ENCODE data around the gene SYTL3. TPM values are rescaled to one million over a fixed set of nuclear protein-coding genes. Genes with fewer than 3 reads are reported as not detected.

The SYTL3 gene
- total RNA-seq, 1 experiment from 2014 or later: 3.1 TPM

DNA sequence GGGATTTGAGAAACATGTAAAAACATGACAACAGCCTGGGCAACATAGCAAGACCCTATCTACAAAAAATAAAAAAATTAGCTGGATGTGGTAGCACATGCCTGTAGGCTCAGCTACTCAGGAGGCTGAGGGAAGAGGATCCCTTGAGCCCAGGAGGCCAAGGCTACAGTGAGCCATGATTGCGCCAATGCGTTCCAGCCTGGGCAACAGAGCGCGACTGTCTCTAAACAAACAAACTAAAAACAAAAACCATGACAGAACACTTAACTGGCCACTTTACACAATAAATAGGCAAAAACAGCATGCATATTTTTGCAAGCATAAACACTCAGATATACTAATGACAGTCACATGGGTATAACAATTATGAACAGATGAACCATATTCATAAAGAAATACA lies 60.0 kb downstream of the SYTL3 start:
- DNase-seq (ENCODE audit: low spot score): no peak
- in situ Hi-C loops (cut with HindIII; ENCODE audit: low sequenced_read_pairs): loop anchor here (10.0 kb wide), 1 partner anchor 45 kb away; no protein-coding TSS in a partner anchor

DNA sequence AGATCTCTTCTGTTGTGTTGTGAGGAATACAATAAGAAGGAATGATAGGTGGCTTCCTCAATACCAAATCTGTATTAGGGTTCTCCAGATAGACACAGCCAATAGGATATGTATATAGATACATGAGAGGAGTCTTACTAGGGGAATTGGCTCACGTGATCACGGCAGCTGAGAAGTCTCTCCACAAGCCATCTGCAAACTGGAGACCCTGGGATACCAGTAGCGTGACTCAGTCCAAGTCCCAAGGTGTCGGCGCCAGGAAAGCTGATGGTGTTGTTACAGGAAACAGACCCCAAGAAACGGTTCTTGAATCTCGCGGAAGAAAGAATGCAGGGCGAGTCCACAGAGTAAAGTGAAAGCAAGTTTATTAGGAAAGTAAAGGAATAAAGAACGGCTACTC lies 61.4 kb downstream of the SYTL3 start:
- in situ Hi-C loops (cut with HindIII; ENCODE audit: low sequenced_read_pairs): no loop called here
- no peak for DNase-seq (ENCODE audit: low spot score)

DNA sequence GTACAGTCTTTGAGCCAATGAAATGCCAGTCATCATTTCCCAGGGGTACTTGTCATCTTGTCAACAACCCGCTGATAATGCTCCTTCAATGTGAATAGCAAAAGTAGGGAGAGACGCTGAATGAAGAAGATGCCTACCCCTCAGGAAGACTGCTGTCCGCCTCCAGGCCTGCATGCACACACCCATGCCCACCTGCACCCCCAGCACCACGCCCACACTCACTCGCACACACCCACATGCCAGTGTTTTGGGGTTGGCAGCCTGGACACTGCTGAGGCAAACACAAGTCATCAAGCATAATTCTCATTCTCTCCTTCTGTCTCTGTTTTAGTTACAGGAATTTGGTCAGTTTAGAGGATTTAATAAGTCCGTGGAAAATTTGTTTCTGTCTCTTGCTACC lies 63.6 kb downstream of the SYTL3 start:
- no peak for DNase-seq (ENCODE audit: low spot score)
- in situ Hi-C loops (cut with HindIII; ENCODE audit: low sequenced_read_pairs): no loop called here

DNA sequence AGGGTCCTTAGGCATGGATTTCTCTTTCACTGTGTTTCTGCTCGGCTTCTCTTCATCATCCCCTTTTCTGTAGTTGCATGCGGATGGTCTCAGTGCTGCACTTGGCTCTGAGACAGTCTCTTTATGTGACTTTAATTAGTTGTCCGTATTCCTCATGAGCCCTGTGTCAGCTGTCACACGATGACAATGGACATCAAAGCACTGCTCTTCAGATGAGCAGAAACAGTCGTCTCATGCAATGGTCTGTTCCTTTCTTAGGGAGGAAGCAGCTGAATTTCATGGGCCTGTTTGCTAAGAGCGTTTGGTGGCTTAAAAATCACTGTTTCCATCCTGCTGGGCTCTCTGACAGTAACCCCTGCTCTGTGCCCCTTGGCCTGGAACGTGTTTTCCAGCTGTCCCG lies 64.9 kb downstream of the SYTL3 start:
- in situ Hi-C loops (cut with HindIII; ENCODE audit: low sequenced_read_pairs): no loop called here
- DNase-seq (ENCODE audit: low spot score): no peak

DNA sequence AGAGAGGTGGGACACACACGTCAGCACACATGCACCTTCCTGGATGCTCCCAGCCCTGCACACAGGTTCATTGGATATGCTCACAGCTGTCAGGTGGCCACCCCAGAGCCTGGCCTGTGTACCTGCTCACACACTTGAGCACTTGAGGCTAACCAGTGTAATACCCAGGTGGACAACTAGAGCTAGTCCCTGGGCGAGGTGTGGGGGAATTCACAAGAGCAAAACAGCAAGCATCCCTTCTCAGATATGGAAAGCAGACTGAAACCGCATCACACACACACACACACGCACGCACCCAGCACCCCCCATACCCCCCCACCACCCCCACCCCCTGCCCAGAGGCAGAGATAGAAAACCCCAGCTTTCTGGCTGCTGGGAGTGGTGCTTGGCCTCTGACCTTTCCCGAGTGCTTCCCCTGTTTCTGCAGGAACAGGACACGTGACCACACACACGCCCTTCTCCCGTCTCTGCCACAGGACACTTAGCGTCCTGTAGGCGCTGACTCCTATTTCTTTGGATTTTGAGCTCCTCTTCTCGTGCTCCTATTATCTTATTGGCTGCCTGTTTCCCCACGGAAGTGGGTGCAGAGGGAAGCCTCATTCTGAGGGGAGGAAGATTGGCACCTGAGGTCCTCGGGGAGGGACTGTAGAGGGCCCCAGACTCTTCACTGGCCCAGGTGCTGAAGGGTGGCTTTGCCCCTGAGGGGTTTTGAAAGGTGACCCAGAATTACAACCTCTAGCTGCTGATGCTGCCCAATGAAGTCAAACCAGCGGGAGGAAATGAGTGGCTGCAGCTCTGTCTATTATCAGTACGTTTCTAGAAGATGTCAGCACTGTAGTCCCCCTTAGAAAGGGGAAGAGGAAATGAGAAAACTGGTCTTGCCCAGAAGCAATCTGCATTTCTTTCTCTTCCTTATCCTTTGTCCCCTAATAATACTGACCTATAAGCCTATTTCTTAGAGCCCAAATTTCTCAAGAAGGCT lies 65.8 kb downstream of the SYTL3 start:
- in situ Hi-C loops (cut with HindIII; ENCODE audit: low sequenced_read_pairs): no loop called here
- no peak for DNase-seq (ENCODE audit: low spot score)

DNA sequence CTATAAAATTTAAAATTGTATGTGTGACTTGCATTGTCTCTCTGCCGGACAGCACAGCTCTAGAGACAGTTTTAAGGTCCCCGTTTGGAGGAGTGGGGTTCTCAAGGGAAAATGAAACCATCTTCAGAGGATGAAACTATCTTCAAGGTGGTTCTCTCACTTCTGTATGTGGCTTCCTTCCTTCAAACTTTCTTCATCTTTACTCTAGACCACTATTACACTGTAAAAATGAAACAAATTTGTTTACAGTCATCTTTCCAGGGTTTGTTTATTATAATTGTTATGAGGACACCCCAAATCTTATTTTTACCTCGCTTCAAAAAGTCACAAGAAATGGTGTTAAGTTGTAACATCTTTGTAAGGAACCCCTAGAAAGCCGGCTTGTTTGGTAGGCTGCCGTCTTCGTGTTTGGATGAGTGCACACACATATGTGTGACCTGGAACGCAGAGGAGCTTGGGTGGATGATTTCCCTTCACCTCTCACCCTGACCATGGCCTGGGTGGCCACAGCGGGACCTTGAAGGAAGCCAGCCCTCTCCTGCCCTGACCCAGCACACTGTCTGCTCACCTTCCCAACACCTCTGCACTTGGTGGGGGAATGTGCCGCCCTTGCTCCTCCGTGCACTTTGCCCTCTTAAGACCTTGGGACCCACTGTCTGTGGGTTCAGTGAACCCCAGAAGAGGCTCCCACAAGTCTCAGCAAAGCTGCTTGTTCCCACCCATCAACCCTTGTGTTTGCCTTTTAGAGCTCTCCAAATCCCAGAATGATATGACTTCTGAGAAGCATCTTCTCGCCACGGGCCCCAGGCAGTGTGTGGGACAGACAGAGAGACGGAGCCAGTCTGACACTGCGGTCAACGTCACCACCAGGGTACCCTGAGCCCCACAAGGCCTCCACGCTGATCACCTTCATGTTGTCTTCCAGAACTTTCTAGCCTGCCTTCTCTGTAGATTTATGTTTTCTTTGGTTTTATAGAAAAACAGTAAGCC lies 67.8 kb downstream of the SYTL3 start:
- in situ Hi-C loops (cut with HindIII; ENCODE audit: low sequenced_read_pairs): no loop called here
- DNase-seq (ENCODE audit: low spot score): no peak

DNA sequence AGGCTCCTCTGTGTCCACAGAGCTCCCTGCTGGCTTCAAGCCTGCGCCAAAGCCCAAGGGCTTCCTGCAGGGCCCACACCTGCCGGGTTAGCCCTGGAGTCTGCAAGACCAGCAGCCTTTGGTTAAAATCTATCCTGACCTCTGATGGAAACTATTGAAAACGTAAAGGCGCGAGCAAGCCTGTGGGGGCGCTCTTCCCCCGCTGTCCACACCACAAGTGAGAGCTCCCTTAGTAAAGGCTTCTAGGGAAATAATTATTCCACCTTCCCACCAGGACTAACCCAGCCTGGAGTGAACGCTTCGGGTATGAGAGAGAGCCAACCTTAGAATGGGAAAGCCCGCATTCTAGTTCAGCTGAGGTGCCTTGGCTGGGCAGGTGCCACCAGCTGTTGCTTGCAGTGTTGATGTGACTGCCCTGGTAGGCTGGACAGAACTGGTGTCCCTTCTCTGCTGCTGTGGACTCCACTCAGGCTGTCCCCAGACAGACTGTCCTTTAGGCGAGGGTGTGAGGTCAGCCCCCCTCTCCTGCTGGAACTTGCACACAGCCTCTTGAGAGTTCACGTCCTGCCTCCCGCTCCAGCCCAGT lies 68.7 kb downstream of the SYTL3 start:
- peak; percentile 50 for DNase-seq (ENCODE audit: low spot score)
- in situ Hi-C loops (cut with HindIII; ENCODE audit: low sequenced_read_pairs): no loop called here

DNA sequence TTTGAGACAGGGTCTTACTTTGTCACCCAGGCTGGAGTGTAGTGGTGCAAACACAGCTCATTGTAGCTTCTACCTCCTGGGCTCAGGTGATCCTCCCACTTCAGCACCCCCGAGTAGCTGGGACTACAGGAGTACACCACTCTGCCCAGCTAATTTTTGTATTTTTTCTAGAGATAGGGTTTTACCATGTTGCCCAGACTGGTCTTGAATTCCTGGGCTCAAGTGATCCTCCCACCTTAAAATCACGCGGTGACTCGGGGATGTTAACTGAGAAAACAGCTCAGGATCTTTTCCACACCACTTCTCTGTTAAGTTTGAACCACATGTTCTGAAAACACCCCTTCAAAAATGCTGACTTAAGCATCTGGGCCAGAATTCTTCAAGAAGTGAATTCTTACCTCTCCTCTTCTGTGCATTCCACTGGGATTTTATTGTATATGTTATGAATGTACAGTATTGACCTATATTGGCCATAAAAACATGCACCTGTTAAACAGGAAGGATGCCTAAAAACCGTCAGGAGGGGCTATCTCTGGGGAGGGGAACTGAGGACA lies 72.4 kb downstream of the SYTL3 start:
- DNase-seq (ENCODE audit: low spot score): no peak
- in situ Hi-C loops (cut with HindIII; ENCODE audit: low sequenced_read_pairs): no loop called here

DNA sequence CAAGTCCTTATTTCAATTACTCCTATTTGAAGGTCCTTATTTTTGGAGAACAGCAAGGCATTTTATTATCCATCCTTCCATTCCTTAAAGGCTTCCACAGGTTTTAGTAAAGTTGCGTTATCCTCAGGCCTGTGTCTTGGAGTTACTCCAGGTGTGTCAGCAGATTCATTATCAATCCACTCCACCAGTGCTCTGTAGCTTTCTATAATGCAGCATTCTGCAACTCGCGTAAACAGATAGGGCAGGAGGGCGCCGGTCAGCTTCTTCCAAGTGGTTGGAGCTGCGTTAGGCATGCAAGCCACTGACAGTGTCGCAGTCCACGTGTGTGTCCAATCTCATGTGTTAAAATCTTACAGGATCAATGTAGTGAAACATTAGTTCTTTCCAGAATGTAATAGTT lies 75.8 kb downstream of the SYTL3 start:
- in situ Hi-C loops (cut with HindIII; ENCODE audit: low sequenced_read_pairs): no loop called here
- DNase-seq (ENCODE audit: low spot score): no peak

DNA sequence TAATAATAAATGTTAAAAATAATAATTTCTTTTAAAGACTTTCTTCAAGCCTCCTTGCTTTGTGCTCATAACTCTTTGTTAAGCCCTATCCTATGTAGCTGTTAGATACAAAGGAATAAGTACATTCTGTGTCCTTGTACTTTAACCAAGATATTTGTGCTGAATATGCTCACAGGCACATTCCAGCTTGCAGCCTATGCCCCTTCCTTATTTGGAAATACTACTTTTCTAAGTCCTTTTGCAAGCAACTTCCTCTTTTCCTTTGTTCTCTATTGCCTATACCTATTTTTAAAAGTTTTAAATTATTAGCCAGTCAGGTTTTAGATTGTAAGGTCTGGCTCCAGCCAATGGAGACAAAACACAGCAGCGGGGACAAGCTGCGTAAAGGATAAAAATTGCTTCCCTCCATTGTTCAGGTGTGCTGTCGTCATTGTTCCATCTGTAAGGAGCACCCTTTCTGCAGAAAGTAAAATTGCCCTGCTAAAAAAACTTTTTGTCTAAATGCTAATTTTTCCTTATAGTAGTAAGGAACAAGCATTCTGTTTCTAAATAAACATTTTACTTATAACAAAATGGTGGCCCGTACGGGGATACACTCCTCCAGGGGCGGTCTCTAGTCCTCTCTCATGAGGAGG lies 80.2 kb downstream of the SYTL3 start:
- in situ Hi-C loops (cut with HindIII; ENCODE audit: low sequenced_read_pairs): no loop called here
- no peak for DNase-seq (ENCODE audit: low spot score)

DNA sequence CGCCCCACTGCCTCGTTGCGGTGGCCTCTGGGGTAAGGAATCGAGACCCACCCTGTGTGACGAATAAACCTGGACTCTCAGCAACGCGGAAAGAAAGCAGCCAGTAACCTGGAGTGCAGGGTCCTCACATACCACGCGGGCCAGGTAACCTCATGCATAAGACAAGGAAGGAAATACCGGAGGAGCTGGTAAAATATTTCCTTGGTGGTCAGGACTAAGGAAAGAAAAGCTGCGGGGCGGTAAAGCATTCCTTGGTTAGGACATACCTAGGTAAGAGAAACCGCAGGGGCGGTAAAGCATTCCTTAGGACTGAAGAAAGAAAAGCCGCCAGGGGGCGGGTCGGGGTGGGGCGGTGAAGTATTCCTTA lies 80.7 kb downstream of the SYTL3 start:
- in situ Hi-C loops (cut with HindIII; ENCODE audit: low sequenced_read_pairs): no loop called here
- no peak for DNase-seq (ENCODE audit: low spot score)

DNA sequence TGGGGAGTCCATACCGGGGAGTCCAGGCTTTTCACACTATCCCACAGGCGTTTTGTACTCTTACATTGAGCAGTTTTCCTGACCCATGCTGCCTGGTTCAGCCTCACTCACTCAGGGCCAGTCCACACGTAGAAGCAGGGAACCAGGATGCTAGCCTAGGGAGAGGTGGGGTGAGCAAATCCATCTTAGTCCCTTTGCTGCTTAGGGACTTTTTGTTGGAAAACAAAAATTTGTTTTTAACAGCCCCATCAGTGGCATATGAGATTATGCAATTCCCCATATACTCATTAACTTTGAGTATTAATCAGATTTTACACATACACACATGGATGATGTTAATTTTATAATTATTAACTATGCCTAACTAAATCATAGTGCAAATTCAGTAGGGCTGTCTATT lies 85.2 kb downstream of the SYTL3 start:
- no peak for DNase-seq (ENCODE audit: low spot score)
- in situ Hi-C loops (cut with HindIII; ENCODE audit: low sequenced_read_pairs): no loop called here

DNA sequence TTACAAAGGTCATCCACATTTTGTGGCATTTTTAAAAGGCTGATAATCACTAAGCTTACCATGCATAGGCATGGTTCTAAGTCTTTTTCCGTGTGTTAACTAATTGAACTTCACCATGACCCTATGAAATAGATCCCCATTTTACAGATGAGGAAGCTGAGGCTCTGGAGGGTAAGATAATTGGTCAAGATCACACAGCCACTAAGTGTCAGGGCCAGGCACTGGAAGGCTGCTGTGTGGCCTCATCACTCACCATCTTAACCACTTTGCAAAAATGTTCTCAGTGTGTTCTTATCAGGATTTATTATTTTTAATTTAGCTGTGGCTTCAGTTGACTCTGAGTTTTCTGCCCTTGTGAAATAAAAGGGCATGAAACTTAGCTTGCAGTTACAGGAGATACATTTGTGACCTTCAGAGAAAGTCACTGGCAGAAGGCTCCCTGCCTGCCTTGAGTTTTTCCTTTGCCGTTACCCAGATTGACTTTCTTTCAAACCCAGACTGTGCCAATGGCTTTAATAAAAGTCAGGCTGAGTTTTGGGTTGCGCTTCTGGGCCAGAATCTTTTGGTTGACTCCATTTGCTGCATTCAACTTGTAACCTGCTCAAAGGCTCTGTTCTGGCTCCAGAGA lies 87.3 kb downstream of the SYTL3 start:
- in situ Hi-C loops (cut with HindIII; ENCODE audit: low sequenced_read_pairs): no loop called here
- DNase-seq (ENCODE audit: low spot score): no peak

DNA sequence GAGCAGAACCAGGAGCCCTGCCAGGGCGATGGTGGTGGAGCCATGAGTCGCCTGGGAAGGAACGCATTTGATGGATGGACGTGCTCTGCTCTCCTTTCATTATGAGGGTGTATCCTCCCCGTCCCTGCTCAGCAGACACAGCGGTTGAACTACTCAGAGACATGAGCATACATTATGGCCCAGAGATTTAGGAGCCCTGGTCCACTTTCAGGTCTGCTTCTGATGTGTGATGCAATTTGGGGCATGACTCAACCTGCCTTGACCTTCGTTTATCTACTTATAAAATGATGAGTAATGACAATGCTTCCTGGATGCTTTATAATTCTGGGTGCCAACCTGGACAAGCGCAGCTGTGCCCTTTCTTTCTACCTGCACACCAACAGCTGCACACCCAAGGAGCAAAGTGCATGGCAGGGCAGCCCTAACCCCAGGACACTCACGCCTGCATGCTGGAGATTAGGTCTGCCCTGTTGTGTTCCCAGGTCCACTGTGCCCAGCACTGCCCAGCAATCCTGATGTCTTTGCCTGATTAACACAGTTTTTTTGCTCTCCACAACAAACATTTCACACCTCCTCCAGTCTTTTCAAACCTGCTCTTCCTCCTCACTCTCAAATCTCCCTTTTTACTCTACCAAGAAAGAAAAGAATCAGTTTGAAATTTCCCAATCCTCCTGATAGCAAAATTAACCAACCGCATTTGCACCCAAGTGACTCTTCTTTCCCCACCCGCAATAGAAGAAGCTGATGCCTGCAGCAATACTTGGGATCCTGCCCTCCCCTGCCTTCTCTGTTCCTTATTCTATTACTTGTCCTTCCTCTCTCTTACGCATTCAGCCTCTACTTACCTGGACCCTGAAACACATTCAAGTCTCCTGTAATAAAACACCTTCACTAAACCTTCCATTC lies 88.1 kb downstream of the SYTL3 start:
- DNase-seq (ENCODE audit: low spot score): no peak
- in situ Hi-C loops (cut with HindIII; ENCODE audit: low sequenced_read_pairs): no loop called here

DNA sequence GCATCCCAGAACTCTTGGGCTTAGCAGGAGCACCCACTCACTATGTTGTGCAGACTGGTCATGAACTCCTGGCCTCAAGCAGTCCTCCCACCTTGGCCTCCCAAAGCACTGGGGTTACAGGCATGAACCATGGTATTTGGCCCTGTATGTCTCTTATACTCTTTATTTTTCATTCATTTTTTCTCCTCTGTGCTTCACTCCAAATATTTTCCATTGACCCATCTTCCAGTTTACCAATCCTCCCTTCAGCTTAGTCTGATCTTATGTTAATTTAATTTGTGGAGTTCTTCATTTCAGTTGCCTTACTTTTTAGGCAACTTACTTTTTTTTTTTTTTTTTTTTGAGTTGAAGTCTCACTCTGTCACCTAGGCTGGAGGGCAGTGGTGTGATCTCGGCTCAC lies 89.8 kb downstream of the SYTL3 start:
- DNase-seq (ENCODE audit: low spot score): no peak
- in situ Hi-C loops (cut with HindIII; ENCODE audit: low sequenced_read_pairs): no loop called here

DNA sequence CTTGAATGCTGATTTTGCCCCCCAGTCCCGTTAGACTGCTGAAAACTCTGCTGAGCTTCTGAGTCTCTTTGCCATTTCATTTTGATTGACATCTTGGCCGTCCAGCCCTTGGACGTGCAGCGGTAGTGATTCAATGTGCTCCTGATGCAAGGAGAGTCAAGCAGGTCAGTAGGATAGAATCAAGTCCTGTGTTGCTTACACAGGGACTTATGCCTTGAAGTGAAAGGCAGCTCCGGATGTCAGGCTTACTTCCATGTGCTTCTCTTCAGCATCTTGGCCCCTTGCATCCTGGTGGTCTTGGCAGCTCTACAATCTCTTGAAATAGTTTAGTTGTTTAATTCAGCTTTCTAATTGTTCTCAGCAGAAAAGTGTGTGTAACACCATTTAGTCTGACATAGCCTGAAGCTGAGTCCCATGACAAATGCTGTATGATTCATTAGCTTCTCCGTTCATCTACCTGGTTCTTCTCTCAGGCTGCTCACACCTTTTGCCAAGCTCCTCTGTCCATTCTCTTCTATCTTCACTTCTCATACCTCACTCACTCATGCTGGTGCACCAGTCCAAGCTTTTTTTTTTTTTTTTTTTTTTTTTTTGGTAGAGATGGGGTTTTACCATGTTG lies 93.3 kb downstream of the SYTL3 start:
- DNase-seq (ENCODE audit: low spot score): no peak
- in situ Hi-C loops (cut with HindIII; ENCODE audit: low sequenced_read_pairs): no loop called here

DNA sequence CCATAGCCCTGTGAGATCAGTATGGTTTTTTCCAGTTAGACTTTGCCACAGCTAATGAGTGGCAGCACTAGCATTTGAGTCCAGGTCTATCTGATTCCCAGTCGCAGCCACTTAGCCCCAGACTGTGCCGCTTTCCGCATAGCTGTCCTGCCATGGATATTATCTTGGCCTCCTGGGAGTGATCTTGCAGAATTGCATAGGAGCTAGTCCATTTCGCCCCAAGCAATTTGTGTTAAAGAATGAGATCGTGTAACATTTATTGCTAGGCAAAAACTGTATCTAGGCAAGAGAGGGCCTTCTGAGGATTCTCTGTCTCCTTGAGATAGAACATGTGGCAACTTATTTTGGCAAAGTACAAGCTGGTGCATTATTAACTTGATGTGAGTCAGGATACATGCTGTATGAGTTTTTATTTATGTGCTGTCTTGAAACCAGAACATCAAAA lies 95.2 kb downstream of the SYTL3 start:
- DNase-seq (ENCODE audit: low spot score): no peak
- in situ Hi-C loops (cut with HindIII; ENCODE audit: low sequenced_read_pairs): no loop called here
